ENCODE results near the gene KCTD19. TPM values are rescaled to one million over a fixed set of nuclear protein-coding genes. Genes with fewer than 3 reads are reported as not detected.

Gene KCTD19
- total RNA-seq, 2 experiments from 2014 or later, result not detected

- H3K4me1 ChIP-seq (ENCODE audit: insufficient read depth, low read length), result peaks cover 27% of the 10 kb centered on the region
- H3K27me3 ChIP-seq (ENCODE audit: control insufficient read depth in 1 of 2, insufficient read depth in 2 of 2, low read length in 2 of 2), result no peaks in the 10 kb centered on the region
- ChIA-PET CTCF (no interaction called here), POLR2A (no interaction called here)
- Mint-ChIP-seq H3K9me3 (no peaks in the 10 kb centered on the region), H3K27me3 (no peaks in the 10 kb centered on the region), H3K4me1 (ENCODE audit: low read depth) (peaks cover 12% of the 10 kb centered on the region), H3K27ac (no peak overlapping the region), H3K36me3 (ENCODE audit: low read depth) (peaks cover 17% of the 10 kb centered on the region), H3K4me3 (peak overlapping the region; percentile 38)
- no peak for TF ChIP-seq CTCF (IDR thresholded peaks at IDR 0.05)
- DNase-seq (no peak), ATAC-seq (ENCODE audit: poor library complexity) (no peak)
- intact Hi-C loops (cut with DNase I, micrococcal nuclease), result loop anchor here in 1 of 2 experiments (10.0 kb wide), 1 partner anchor 193 kb away; no protein-coding TSS in a partner anchor
- no peaks in the 10 kb centered on the region for H3K9me3 ChIP-seq (ENCODE audit: control insufficient read depth in 1 of 2, insufficient read depth in 1 of 2, low read length in 2 of 2)
- no peak overlapping the region for H3K4me3 ChIP-seq (ENCODE audit: low read length)
- H3K36me3 ChIP-seq (ENCODE audit: insufficient read depth, low read length), result peaks cover 4% of the 10 kb centered on the region
- no peak overlapping the region for H3K27ac ChIP-seq (ENCODE audit: low read depth in 1 of 2, low read length in 2 of 2)
These were observed 44.8 kb downstream of the KCTD19 start for GRCh38 chr16:67281536-67282446.

- ChIA-PET POLR2A (no interaction called here), CTCF (no interaction called here)
- peak overlapping the region; percentile 34 for H3K4me3 Mint-ChIP-seq
- Histone ChIP-seq H3K27ac (ENCODE audit: low read depth in 1 of 2, low read length in 2 of 2) (no peak overlapping the region), H3K4me1 (ENCODE audit: insufficient read depth, low read length) (peaks cover 27% of the 10 kb centered on the region), H3K36me3 (ENCODE audit: insufficient read depth, low read length) (peaks cover 9% of the 10 kb centered on the region), H3K27me3 (ENCODE audit: control insufficient read depth in 1 of 2, insufficient read depth in 2 of 2, low read length in 2 of 2) (no peaks in the 10 kb centered on the region), H3K4me3 (ENCODE audit: low read length) (peak overlapping the region; percentile 19), H3K9me3 (ENCODE audit: control insufficient read depth in 1 of 2, insufficient read depth in 1 of 2, low read length in 2 of 2) (no peaks in the 10 kb centered on the region)
- H3K27ac Mint-ChIP-seq, result no peak overlapping the region
- H3K4me1 Mint-ChIP-seq (ENCODE audit: low read depth), result peaks cover 17% of the 10 kb centered on the region
- no peak for TF ChIP-seq CTCF (IDR thresholded peaks at IDR 0.05)
- DNase-seq, result no peak
- H3K27me3 Mint-ChIP-seq, result no peaks in the 10 kb centered on the region
- no peaks in the 10 kb centered on the region for H3K9me3 Mint-ChIP-seq
- intact Hi-C loops (cut with DNase I, micrococcal nuclease), result loop anchor here in 1 of 2 experiments (1.0 to 10.0 kb wide), 2 partner anchors 15 to 194 kb away; no protein-coding TSS in a partner anchor
- ATAC-seq (ENCODE audit: poor library complexity), result no peak
- peaks cover 23% of the 10 kb centered on the region for H3K36me3 Mint-ChIP-seq (ENCODE audit: low read depth)
These were observed 46.2 kb downstream of the KCTD19 start for GRCh38 chr16:67280090-67281015.

Measured in CD4-positive, alpha-beta T cell (primary cell).